ENCODE measurements around the gene ADGRL1.
"Not testable (repeated sequence)": the region's sequence is repeated elsewhere in the genome, so short reads cannot be mapped to it uniquely, and the experiment has no call there.

GRCh38 chr19:14232945-14233344 lies 27.0 kb upstream of the ADGRL1 start:
- not testable (repeated sequence) for TF ChIP-seq CTCF, POLR2A (IDR thresholded peaks at IDR 0.05)

Data from heart left ventricle (tissue), 13 donors.